Measurements from ENCODE around the gene NLRC5. TPM values are rescaled to one million over a fixed set of nuclear protein-coding genes. Genes with fewer than 3 reads are reported as not detected.

NLRC5 gene
- total RNA-seq, 1 donor from 2014 or later: 1.5 TPM

GRCh38 chr16:57071831-57072582, 82.7 kb downstream of the NLRC5 start:
- H3K9me3 Mint-ChIP-seq (ENCODE audit: unreplicated experiment): peaks cover 4% of the 10 kb centered on the region
- H3K4me3 Mint-ChIP-seq (ENCODE audit: unreplicated experiment): no peak overlapping the region
- peaks cover 2% of the 10 kb centered on the region for H3K27me3 Mint-ChIP-seq (ENCODE audit: unreplicated experiment)
- TF ChIP-seq, protein P1, sequence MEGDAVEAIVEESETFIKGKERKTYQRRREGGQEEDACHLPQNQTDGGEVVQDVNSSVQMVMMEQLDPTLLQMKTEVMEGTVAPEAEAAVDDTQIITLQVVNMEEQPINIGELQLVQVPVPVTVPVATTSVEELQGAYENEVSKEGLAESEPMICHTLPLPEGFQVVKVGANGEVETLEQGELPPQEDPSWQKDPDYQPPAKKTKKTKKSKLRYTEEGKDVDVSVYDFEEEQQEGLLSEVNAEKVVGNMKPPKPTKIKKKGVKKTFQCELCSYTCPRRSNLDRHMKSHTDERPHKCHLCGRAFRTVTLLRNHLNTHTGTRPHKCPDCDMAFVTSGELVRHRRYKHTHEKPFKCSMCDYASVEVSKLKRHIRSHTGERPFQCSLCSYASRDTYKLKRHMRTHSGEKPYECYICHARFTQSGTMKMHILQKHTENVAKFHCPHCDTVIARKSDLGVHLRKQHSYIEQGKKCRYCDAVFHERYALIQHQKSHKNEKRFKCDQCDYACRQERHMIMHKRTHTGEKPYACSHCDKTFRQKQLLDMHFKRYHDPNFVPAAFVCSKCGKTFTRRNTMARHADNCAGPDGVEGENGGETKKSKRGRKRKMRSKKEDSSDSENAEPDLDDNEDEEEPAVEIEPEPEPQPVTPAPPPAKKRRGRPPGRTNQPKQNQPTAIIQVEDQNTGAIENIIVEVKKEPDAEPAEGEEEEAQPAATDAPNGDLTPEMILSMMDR (IDR thresholded peaks at IDR 0.05; ENCODE audit: partially characterized antibody, unreplicated experiment): no peak
- H3K36me3 Mint-ChIP-seq (ENCODE audit: unreplicated experiment): no peaks in the 10 kb centered on the region
- no peak overlapping the region for H3K27ac Mint-ChIP-seq (ENCODE audit: unreplicated experiment)
- no peaks in the 10 kb centered on the region for H3K4me1 Mint-ChIP-seq (ENCODE audit: low read depth, unreplicated experiment)
- DNase-seq: no peak

- H3K27ac Mint-ChIP-seq (ENCODE audit: unreplicated experiment): no peak overlapping the region
- DNase-seq: no peak
- H3K27me3 Mint-ChIP-seq (ENCODE audit: unreplicated experiment): peaks cover 2% of the 10 kb centered on the region
- TF ChIP-seq, protein P1 (IDR thresholded peaks at IDR 0.05; ENCODE audit: partially characterized antibody, unreplicated experiment): no peak
- no peak overlapping the region for H3K4me3 Mint-ChIP-seq (ENCODE audit: unreplicated experiment)
- H3K36me3 Mint-ChIP-seq (ENCODE audit: unreplicated experiment): no peaks in the 10 kb centered on the region
- H3K9me3 Mint-ChIP-seq (ENCODE audit: unreplicated experiment): peaks cover 4% of the 10 kb centered on the region
- H3K4me1 Mint-ChIP-seq (ENCODE audit: low read depth, unreplicated experiment): no peaks in the 10 kb centered on the region
Observed at GRCh38 chr16:57072616-57073275, 83.4 kb downstream of the NLRC5 start.

- TF ChIP-seq, protein P1 (IDR thresholded peaks at IDR 0.05; ENCODE audit: partially characterized antibody, unreplicated experiment): no peak
- Mint-ChIP-seq H3K27ac (ENCODE audit: unreplicated experiment) (no peak overlapping the region), H3K36me3 (ENCODE audit: unreplicated experiment) (no peaks in the 10 kb centered on the region), H3K9me3 (ENCODE audit: unreplicated experiment) (peaks cover 3% of the 10 kb centered on the region), H3K27me3 (ENCODE audit: unreplicated experiment) (peaks cover 2% of the 10 kb centered on the region), H3K4me3 (ENCODE audit: unreplicated experiment) (no peak overlapping the region), H3K4me1 (ENCODE audit: low read depth, unreplicated experiment) (peaks cover 1% of the 10 kb centered on the region)
- no peak for DNase-seq
Observed at GRCh38 chr16:57077714-57078113, 88.4 kb downstream of the NLRC5 start.

DNA sequence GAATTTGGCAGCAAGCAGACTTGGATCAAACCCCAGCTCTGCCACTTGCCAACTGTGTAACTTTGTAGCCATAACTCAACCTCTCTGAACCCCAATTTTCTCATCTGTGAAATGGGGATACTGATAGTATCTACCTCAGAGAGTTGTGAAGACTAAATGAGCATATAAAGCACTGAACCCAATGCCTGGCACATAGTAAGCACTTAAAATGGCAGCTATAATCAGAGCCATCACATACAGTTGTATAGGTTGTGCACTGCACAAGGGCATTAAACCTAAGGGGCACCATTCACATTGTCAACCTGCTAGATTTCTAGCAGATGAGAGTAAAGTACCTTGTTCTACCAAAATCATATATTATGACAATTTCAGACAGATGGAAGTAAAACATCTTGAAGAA, 92.4 kb downstream of the NLRC5 start:
- TF ChIP-seq, protein P1 (IDR thresholded peaks at IDR 0.05; ENCODE audit: partially characterized antibody, unreplicated experiment): no peak
- no peaks in the 10 kb centered on the region for H3K36me3 Mint-ChIP-seq (ENCODE audit: unreplicated experiment)
- H3K27ac Mint-ChIP-seq (ENCODE audit: unreplicated experiment): no peak overlapping the region
- H3K4me3 Mint-ChIP-seq (ENCODE audit: unreplicated experiment): no peak overlapping the region
- DNase-seq: no peak
- H3K9me3 Mint-ChIP-seq (ENCODE audit: unreplicated experiment): peaks cover 3% of the 10 kb centered on the region
- peaks cover 1% of the 10 kb centered on the region for H3K27me3 Mint-ChIP-seq (ENCODE audit: unreplicated experiment)
- H3K4me1 Mint-ChIP-seq (ENCODE audit: low read depth, unreplicated experiment): peaks cover 1% of the 10 kb centered on the region

DNA sequence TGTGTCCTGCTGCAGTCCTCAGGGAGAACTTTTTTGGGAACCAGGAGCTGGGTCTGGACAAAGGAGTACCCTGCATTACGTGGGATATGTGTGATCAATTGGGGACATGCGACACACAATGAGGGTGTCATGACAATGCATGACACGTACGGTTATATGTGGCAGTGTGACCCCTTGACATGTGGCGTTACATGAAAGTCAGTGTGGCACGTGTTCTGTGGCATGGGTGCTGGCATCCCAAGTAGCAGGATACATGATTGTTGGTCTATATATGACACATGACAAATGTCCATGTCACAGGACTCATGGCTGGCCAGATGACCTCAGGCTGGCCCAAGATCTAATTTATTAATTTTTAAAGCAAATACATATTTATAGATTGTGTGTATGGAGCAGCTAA, 93.3 kb downstream of the NLRC5 start:
- Mint-ChIP-seq H3K9me3 (ENCODE audit: unreplicated experiment) (peaks cover 1% of the 10 kb centered on the region), H3K27ac (ENCODE audit: unreplicated experiment) (no peak overlapping the region), H3K27me3 (ENCODE audit: unreplicated experiment) (peaks cover 1% of the 10 kb centered on the region), H3K4me1 (ENCODE audit: low read depth, unreplicated experiment) (peaks cover 1% of the 10 kb centered on the region), H3K4me3 (ENCODE audit: unreplicated experiment) (no peak overlapping the region), H3K36me3 (ENCODE audit: unreplicated experiment) (no peaks in the 10 kb centered on the region)
- TF ChIP-seq, protein P1 (IDR thresholded peaks at IDR 0.05; ENCODE audit: partially characterized antibody, unreplicated experiment): no peak
- DNase-seq: no peak
